ENCODE data around the gene SHLD1.

The SHLD1 gene

GRCh38 chr20:5908981-5909380, 158.8 kb downstream of the SHLD1 start:
- DNase-seq: no peak

DNA sequence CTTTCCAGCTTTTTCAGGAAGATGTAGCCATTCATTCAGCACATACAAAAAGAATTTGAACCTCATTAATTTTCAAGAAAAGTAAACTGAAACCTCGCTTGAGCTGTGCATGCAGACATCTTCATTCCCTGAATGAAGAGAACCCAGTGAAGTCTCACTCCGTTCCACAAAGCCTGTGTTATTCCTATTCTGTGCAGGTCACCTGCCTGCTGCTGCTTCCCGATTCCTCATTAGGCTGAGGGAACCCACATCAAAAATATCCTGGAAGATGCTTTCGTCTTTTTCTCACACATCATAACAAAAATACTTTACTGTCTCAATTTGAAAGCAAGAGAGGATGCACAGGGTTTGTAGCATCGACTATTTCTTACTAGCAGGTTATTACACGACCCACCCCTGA, 160.0 kb downstream of the SHLD1 start:
- DNase-seq: no peak

DNA sequence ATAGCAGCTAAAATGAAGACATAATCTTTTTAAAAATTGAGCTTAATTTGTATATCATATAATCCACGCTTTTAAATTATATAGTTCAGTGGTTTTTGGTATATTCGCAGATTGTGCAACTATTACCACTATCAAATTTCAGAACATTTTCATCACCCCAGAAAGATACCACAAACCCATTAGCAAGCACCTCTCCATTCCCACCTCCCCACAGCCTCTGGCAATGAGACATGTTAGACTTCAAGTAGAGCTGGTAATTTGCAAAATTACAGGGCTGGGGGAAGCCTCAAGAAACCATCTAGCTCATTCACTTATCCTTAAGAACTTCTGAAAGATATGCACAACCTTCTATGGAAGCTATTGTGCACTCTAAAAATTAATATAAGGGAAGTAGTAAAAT, 163.0 kb downstream of the SHLD1 start:
- DNase-seq: no peak

Measured in RPMI8226 (cell line).